NCI-H1436 (cell line): Measurements from ENCODE around the gene ACOX3.
A peak's percentile ranks its signal among the peaks of the same experiment; 100 is the strongest.

ENCODE experiments used
- DNase-seq: peaks from one replicate; lab custom pipeline; 2025; lab: John Stamatoyannopoulos, UW

ACOX3 gene

GRCh38 chr4:8467016-8467415, 26.5 kb upstream of the ACOX3 start:
- no peak for DNase-seq

GRCh38 chr4:8465615-8466611, 25.4 kb upstream of the ACOX3 start:
- no peak for DNase-seq

- no peak for DNase-seq
Measured at GRCh38 chr4:8464381-8464780, 23.9 kb upstream of the ACOX3 start.

- no peak for DNase-seq
Measured at GRCh38 chr4:8463811-8464210, 23.3 kb upstream of the ACOX3 start.

GRCh38 chr4:8461616-8462015, 21.1 kb upstream of the ACOX3 start:
- no peak for DNase-seq

- DNase-seq: no peak
Measured at GRCh38 chr4:8461086-8461485, 20.6 kb upstream of the ACOX3 start.

GRCh38 chr4:8459867-8460445, 19.4 kb upstream of the ACOX3 start:
- DNase-seq: no peak

GRCh38 chr4:8457646-8458252, 17.2 kb upstream of the ACOX3 start:
- no peak for DNase-seq

GRCh38 chr4:8453957-8454356, 13.4 kb upstream of the ACOX3 start:
- DNase-seq: no peak

GRCh38 chr4:8451440-8452182, 11.1 kb upstream of the ACOX3 start:
- no peak for DNase-seq

- no peak for DNase-seq
Measured at GRCh38 chr4:8446122-8446521, 5.6 kb upstream of the ACOX3 start.

GRCh38 chr4:8443801-8444200, 3.3 kb upstream of the ACOX3 start:
- no peak for DNase-seq

GRCh38 chr4:8442596-8443358, 2.3 kb upstream of the ACOX3 start:
- no peak for DNase-seq

GRCh38 chr4:8441499-8442091, 1.1 kb upstream of the ACOX3 start:
- no peak for DNase-seq

- peak; percentile 0 for DNase-seq
Measured at GRCh38 chr4:8439914-8440491, 520 bp downstream of the ACOX3 start.

- DNase-seq: no peak
Measured at GRCh38 chr4:8439168-8439567, 1.4 kb downstream of the ACOX3 start.

GRCh38 chr4:8438743-8439142, 1.8 kb downstream of the ACOX3 start:
- no peak for DNase-seq

GRCh38 chr4:8437281-8437680, 3.2 kb downstream of the ACOX3 start:
- DNase-seq: no peak

- no peak for DNase-seq
Measured at GRCh38 chr4:8435656-8436121, 4.8 kb downstream of the ACOX3 start.

- DNase-seq: no peak
Measured at GRCh38 chr4:8434251-8435073, 6.1 kb downstream of the ACOX3 start.
